Measurements from ENCODE around the gene PLEKHA8.

Gene PLEKHA8

DNA sequence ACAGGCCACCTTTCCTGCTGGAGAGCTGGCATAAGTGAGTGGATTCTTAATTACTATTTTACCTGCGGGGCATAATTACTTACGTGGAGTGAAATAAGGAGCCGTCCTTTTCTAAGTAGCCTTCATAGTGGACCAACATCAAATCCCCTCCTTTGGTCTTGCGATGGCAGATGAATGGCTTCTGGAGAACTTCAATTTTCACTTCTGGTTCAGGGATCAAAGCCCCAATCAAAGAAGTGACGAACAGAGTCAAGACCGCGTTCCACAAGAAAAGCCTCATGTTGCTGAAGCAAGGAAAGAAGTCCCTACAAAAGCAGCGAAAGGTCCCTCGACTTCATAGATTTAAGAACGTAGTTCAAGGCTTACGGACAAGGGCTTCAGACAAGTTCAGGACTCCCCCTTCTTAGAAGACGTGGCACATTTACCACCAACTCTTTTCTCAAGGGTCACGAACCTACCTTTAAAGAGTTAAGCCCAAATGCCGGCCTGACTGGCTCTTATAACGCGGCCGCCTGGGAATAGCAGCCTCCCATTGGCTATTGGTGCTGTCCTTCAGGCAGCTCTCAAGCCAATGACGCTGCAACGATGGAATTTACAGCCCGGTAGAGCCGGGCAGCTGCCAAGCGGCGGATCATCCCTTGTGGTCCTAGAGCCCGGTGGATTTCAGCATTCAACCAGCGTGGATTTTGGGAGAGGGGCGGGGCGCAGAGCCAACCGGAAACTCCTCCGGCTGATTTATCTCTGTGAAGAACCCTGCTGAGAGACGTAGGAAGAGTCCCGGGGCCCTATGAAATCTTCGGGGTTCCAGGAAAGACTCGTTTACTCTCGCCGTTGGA, 1.8 kb upstream of the PLEKHA8 start, which contains the start of gene FKBP14:
Gene FKBP14, minus strand, starts transcription at position 474 of the 836 bp plus-strand sequence. Its CDS starts 194 bp downstream, at position 280.
- FAIRE-seq, result peak; percentile 95

DNA sequence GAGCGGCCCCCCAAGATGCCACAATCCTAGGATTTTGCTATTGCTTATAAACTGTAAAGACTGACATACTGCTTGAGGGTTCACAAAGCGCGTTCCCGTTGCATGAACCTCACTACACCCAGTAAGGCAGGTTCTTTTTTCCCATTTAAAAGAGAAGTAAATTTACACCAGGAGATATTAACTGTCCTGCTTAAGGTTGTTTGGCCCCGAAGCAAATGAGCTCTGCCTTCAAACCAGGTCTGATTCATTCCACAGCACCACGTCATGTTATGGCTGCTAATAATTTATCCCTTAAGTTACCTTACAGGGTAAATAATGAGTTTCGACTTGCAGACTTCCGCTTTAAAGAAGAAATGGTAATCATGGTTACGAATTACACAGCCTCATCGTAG, 1.2 kb upstream of the PLEKHA8 start:
- no peak for FAIRE-seq

- FAIRE-seq, result no peak
Measured at GRCh38 chr7:30027740-30028215, 434 bp upstream of the PLEKHA8 start.

GRCh38 chr7:30028749-30029635, 780 bp downstream of the PLEKHA8 start:
- FAIRE-seq, result no peak

DNA sequence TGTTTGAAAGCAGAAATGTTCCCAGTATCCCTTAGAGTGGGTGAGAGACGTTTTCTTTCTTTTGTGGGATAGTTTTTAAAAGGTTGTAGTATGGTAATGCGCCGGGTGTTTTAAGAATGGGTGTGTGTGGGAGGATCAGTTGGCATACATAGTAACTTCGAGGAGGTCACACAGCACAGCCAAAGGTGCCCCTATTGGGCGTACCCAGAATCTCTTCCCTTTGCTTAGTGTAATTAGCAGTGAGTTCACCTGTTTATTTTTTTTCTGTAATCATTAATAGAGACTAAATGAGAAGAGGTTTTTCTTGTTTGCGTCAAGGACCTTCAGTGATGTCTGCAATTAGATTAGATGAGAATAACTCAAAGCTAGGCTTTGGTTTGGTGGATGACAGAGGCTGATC, 1.5 kb downstream of the PLEKHA8 start:
- no peak for FAIRE-seq

GRCh38 chr7:30032310-30033125, 4.3 kb downstream of the PLEKHA8 start:
- FAIRE-seq, result no peak

DNA sequence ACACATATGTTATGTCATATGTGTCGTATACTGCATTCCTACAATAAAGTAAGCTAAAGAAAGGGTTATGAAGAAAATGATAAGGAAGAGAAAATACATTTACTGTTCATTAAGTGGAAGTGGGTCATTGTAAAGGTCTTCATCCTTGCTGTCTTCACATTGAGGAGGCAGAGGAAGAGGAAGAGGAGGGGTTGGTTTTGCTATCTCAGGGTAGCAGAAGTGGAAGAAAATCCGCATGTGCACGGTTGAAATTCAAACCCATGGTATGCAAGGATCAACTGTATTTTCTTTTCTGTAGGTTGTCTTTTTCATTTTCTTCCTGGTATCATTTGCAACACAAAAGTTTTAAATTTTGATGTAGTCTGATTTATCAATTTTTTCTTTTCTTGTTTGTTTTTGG, 6.3 kb downstream of the PLEKHA8 start:
- FAIRE-seq, result no peak

DNA sequence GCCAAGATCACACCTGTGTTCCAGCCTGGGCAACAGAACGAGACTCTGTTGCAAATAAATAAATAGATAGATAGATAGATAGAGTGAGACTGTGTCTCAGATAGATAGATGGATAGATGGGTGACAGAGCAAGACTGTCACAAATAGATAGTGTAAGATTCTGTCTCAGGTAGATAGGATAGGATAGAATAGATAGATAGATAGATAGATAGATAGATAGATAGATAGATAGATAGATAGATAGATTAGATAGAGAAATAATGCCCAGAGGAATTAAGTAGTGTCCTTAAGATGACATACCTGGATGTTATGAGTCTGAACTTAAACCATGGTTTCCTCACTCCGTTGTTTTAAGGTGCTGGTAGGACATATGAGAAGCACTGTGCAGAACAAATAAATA, 8.0 kb downstream of the PLEKHA8 start:
- no peak for FAIRE-seq

DNA sequence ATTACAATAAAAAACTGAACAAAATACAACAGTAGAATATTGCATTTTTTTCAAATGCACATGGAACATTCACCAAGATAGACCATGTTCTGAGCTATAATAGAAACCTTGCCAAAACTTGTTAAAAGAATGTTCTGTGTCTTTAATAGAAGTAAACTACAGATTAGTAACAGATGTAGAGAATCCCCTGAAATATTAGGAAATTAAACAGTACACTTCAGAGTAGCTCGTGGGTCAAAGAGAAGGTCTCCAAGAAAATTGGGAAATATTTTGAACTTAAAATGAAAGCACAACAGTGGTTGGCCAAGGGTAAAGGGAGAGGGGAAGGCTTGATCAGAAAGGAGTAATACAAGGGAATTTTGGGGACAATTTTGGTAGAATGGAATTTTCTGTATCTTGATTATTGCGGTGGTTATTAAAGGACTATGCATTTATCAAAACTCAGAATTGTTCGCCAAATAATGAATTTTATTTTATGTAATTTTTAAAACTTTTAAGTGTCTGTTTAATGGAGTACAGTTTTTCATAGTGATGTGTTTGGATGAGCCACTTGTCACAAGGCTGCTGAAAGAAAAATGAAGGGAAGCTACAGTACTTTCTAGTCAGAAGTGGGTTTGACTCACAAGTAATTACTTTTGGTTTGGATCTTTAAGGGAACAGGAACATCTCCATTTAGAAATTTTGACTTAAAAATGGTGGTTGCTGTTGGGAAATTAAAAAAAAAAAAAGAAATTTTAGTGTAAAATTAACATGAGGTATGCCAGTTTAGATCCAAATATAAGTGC, 10.2 kb downstream of the PLEKHA8 start:
- FAIRE-seq, result no peak

- no peak for FAIRE-seq
Measured at GRCh38 chr7:30040938-30041337, 12.7 kb downstream of the PLEKHA8 start.

GRCh38 chr7:30041526-30042269, 13.5 kb downstream of the PLEKHA8 start:
- no peak for FAIRE-seq

DNA sequence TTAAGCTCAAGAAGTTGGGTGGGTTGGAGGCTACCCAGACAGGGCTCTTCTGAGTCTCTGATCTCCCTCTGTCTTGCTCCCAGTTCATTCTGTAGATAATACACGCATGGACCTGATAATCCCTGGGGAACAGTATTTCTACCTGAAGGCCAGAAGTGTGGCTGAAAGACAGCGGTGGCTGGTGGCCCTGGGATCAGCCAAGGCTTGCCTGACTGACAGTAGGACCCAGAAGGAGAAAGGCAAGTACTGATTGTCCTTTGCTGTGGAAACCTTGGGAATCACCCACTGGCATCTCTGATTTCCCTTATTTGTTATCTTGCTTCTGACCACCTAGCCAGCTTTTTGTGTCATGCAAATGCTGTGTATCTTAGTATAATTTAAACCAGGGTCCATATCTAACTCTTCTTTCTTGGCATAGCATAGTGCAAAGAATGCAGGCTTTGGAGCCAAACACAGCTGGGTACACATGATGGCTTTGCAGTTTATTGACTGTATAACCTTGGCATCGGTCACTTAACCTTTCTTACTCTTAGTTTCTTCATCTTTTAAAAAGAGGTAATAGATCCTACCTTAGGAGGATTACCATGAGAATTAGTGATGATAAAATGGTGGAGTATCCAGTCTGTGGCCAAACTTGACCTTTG, 18.0 kb downstream of the PLEKHA8 start:
- no peak for FAIRE-seq

- FAIRE-seq, result no peak
Measured at GRCh38 chr7:30047124-30047523, 18.9 kb downstream of the PLEKHA8 start.

DNA sequence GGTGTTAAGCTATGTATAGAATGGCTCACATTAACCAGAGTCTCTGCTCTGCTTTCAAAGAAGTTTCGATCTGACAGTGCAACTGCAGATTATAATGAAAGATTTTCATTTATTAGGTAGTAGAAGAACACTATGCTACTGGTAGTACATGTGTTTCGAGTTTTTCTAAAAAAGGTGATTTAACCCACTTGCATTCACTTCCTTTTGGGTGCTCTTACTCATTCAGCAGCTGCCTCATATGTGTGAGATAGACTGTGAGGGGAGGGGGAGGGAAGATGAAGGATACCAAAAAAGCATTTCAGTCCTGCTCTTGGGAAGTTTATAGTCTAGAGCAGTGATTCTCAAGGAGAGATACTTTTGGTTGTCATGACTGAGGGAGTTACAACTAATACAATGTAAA, 20.4 kb downstream of the PLEKHA8 start:
- FAIRE-seq, result no peak

GRCh38 chr7:30049173-30049572, 21.0 kb downstream of the PLEKHA8 start:
- no peak for FAIRE-seq

DNA sequence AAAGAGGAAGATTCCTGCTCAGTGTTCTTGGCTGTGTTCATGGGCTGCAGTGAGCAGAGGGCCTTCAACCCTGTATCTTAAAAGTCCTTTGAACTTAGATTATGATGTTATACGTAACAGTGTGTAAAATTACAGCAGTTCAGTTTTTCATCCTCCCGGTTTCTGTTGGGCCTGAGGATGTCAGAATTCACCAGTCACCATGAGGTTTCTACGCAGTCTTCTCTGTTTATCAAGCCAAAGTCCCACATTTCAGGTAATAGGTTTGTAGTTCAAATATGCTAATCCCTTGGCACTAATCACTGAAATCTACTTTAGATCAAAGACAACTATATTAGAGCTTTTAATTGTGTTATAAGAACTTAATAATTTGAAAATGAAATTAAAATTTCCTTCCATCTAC, 24.9 kb downstream of the PLEKHA8 start:
- no peak for FAIRE-seq

GRCh38 chr7:30057741-30058140, 29.5 kb downstream of the PLEKHA8 start:
- FAIRE-seq, result no peak

GRCh38 chr7:30061786-30062185, 33.6 kb downstream of the PLEKHA8 start:
- peak; percentile 51 for FAIRE-seq

- FAIRE-seq, result peak; percentile 85
Measured at GRCh38 chr7:30062587-30062986, 34.4 kb downstream of the PLEKHA8 start.

DNA sequence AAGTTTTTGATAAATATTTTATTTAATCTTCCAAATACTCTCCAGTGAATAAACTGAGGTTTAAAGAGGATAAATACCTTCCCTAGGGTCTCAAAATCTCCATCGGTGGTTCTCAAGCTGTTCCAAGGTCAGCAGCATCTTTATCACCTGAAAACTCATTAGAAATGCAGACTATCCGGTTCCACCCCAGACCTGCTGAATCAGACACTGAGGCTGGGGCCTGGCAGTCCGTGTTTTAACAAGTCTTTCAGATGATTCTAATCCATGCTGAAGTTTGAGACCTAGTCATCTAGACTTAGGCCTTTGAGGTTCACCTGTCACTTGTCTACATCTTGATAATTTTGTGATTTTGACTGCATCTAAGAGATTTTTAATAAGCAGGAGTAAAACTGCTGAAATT, 37.5 kb downstream of the PLEKHA8 start:
- FAIRE-seq, result no peak

- no peak for FAIRE-seq
Measured at GRCh38 chr7:30066687-30067086, 38.5 kb downstream of the PLEKHA8 start.

All from TTC549 (cell line).